Esophagus squamous epithelium (tissue), 5 donors: ENCODE results near the gene MTTP. TPM values are rescaled to one million over a fixed set of nuclear protein-coding genes. Genes with fewer than 3 reads are reported as not detected.

ENCODE experiments used
- DNase-seq: peaks from one replicate; lab custom pipeline; 2025; lab: John Stamatoyannopoulos, UW
- H3K27ac ChIP-seq, 4 donors: fragments of 200-600 bp; sonication (generic); one replicate each; pipeline ENCODE4 v1.5.1; 2016 to 2019; ENCODE audit warnings: mild to moderate bottlenecking in 1 of 4
- H3K27me3 ChIP-seq, 4 donors: fragments of 200-600 bp; sonication (generic); 1 replicate in 3 of 4; 2 replicates in 1 of 4; pipeline versions ENCODE4 v1.5.1 to v1.6.0; 2017 to 2021; ENCODE audit warnings: antibody characterized with exemption in 1 of 4
- H3K36me3 ChIP-seq, 3 donors: fragments of 200-600 bp; sonication (generic); one replicate each; pipeline ENCODE4 v1.5.1; 2016 to 2019
- H3K4me1 ChIP-seq, 3 donors: fragments of 200-600 bp; sonication (generic); one replicate each; pipeline ENCODE4 v1.5.1; 2017 to 2019
- H3K4me3 ChIP-seq, 4 donors: fragments of 200-600 bp; sonication (generic); 1 replicate in 3 of 4; 2 replicates in 1 of 4; pipeline ENCODE4 v1.5.1; 2016 to 2019; ENCODE audit warnings: mild to moderate bottlenecking in 2 of 4, moderate library complexity in 1 of 4
- H3K9me3 ChIP-seq, 3 donors: fragments of 200-600 bp; sonication (generic); one replicate each; pipeline ENCODE4 v1.5.1; 2016 to 2019
- CTCF ChIP-seq, 6 experiments: fragments of 450-650 bp in 4 of 6; fragments of 200-600 bp in 2 of 6; sonication (generic) in 2 of 6; IDR thresholded peaks; one replicate each; pipeline ENCODE4 v1.5.1; 2016 to 2019; ENCODE audit warnings: antibody characterized with exemption in 6 of 6, mild to moderate bottlenecking in 4 of 6, moderate library complexity in 4 of 6
- POLR2A ChIP-seq, 4 donors: fragments of 450-650 bp; IDR thresholded peaks; one replicate each; pipeline ENCODE4 v1.6.1; 2017; ENCODE audit warnings: antibody characterized with exemption in 4 of 4, mild to moderate bottlenecking in 4 of 4, moderate library complexity in 3 of 4
- WGBS, 2 donors: methylation state at CpG; one replicate each; pipeline ENCODE4 v1.1.5; 2018; 5-methylcytosine and 5-hydroxymethylcytosine counted together
- intact Hi-C: fragments of 100-400 bp; cut with DNase I; formaldehyde crosslinking; loops from one replicate; pipeline ENCODE4 v1.15.0; 2022
- total RNA-seq, 4 donors: library from RNA; depleted of rRNA; stranded (reverse); fragments of >200 nt; gene quantifications; one replicate each; pipeline ENCODE4 v1.1.0, GENCODE V29; 2016
- donor health status: DM: yes; HTN: yes; CAD: no.

Gene MTTP
- total RNA-seq, 4 donors from 2014 or later: 0.13 to 0.41 (median 0.19) TPM; not detected in 1

- DNase-seq: no peak
- 54 to 63% methylated on average over 2 of the region's 2 CpGs for WGBS, 2 donors
Observed at GRCh38 chr4:99536848-99537247, 37.8 kb upstream of the MTTP start.

GRCh38 chr4:99537674-99538073 is 37.0 kb upstream of the MTTP start:
- Histone ChIP-seq H3K4me1 (peaks cover 0 to 4% (median 0%) of the 10 kb centered on the region in 3 donors), H3K4me3 (no peak overlapping the region), H3K27ac (no peak overlapping the region), H3K27me3 (no peaks in the 10 kb centered on the region), H3K9me3 (no peaks in the 10 kb centered on the region), H3K36me3 (no peaks in the 10 kb centered on the region)
- WGBS, 2 donors: 73 to 86% methylated on average over 4 of the region's 4 CpGs
- intact Hi-C loops: no loop called here
- no peak for DNase-seq
- TF ChIP-seq CTCF (IDR thresholded peaks at IDR 0.05) (no peak), POLR2A (IDR thresholded peaks at IDR 0.05) (no peak)

More at GRCh38 chr4:99536848-99537247, 37.8 kb upstream of the MTTP start:
- Histone ChIP-seq H3K36me3 (no peaks in the 10 kb centered on the region), H3K9me3 (no peaks in the 10 kb centered on the region), H3K4me1 (peaks cover 0 to 4% (median 0%) of the 10 kb centered on the region in 3 donors), H3K4me3 (no peak overlapping the region), H3K27ac (no peak overlapping the region), H3K27me3 (no peaks in the 10 kb centered on the region)
- TF ChIP-seq CTCF (IDR thresholded peaks at IDR 0.05): no peak
- intact Hi-C loops: no loop called here

- TF ChIP-seq CTCF (IDR thresholded peaks at IDR 0.05) (no peak), POLR2A (IDR thresholded peaks at IDR 0.05) (no peak)
- Histone ChIP-seq H3K27ac (peak overlapping the region in 1 of 4 donors; percentile 48), H3K36me3 (no peaks in the 10 kb centered on the region), H3K4me3 (no peak overlapping the region), H3K4me1 (peaks cover 0 to 4% (median 0%) of the 10 kb centered on the region in 3 donors), H3K27me3 (no peaks in the 10 kb centered on the region), H3K9me3 (no peaks in the 10 kb centered on the region)
- intact Hi-C loops: no loop called here
- no peak for DNase-seq
Observed at GRCh38 chr4:99540277-99540939, 34.2 kb upstream of the MTTP start.

GRCh38 chr4:99552872-99553271 is 21.8 kb upstream of the MTTP start:
- intact Hi-C loops: no loop called here

More at GRCh38 chr4:99552872-99553271, 21.8 kb upstream of the MTTP start:
- Histone ChIP-seq H3K9me3 (no peaks in the 10 kb centered on the region), H3K4me1 (no peaks in the 10 kb centered on the region), H3K36me3 (peaks cover 0 to 11% (median 0%) of the 10 kb centered on the region in 3 donors), H3K27ac (no peak overlapping the region), H3K27me3 (no peaks in the 10 kb centered on the region), H3K4me3 (no peak overlapping the region)
- no peak for DNase-seq
- WGBS, 2 donors: 98 to 100% methylated on average over 2 of the region's 2 CpGs
- no peak for TF ChIP-seq POLR2A (IDR thresholded peaks at IDR 0.05)
- no peak for TF ChIP-seq CTCF (IDR thresholded peaks at IDR 0.05)
